HCT116 (cell line): ENCODE results near the gene CLIP2.

Source experiments
- CTCF ChIP-seq, 3 experiments: fragments of 200-600 bp in 1 of 3; sonication (generic) in 1 of 3; IDR thresholded peaks in 2 of 3; conservative IDR thresholded peaks in 1 of 3; 2 replicates each; pipeline ENCODE4 v1.5.1; 2012 to 2017; ENCODE audit warnings: low read depth in 2 of 3, low read length in 2 of 3, antibody characterized with exemption in 1 of 3, borderline replicate concordance in 1 of 3, control low read depth in 1 of 3, mild to moderate bottlenecking in 1 of 3, mixed read lengths in 1 of 3, mixed run types in 1 of 3, moderate library complexity in 1 of 3; ENCODE audit not compliant: insufficient read depth in 1 of 3
- ELF1 ChIP-seq: IDR thresholded peaks from 2 replicates; pipeline ENCODE4 v1.6.1; 2012; ENCODE audit warnings: low read depth, borderline replicate concordance
- EZH2phosphoT487 ChIP-seq: fragments of 200-600 bp; IDR thresholded peaks from 2 replicates; pipeline ENCODE4 v1.6.1; 2018; ENCODE audit warnings: antibody characterized with exemption, borderline replicate concordance
- POLR2AphosphoS5 ChIP-seq: IDR thresholded peaks from 2 replicates; pipeline ENCODE4 v1.6.1; 2011; ENCODE audit warnings: mild to moderate bottlenecking, low read depth, low read length, moderate library complexity
- RAD21 ChIP-seq: IDR thresholded peaks from 2 replicates; pipeline ENCODE4 v1.6.1; 2012; ENCODE audit warnings: low read depth, mild to moderate bottlenecking
- ZFX ChIP-seq: fragments of 450-650 bp; IDR thresholded peaks from 2 replicates; pipeline ENCODE4 v1.6.1; 2017
- ZNF274 ChIP-seq: fragments of 200-500 bp; sonication (Bioruptor generic); IDR thresholded peaks from 2 replicates; pipeline ENCODE4 v1.6.1; 2014; ENCODE audit warnings: mild to moderate bottlenecking, low read depth, low read length, inconsistent platforms
- TF ChIP-seq, protein P1 (sequence below): IDR thresholded peaks from 2 replicates; pipeline ENCODE4 v1.6.1; 2012
- TF ChIP-seq, protein P2 (sequence below): IDR thresholded peaks from 2 replicates; pipeline ENCODE4 v1.6.1; 2012

GRCh38 chr7:74334030-74334429, 44.8 kb downstream of the CLIP2 start:
- TF ChIP-seq ZNF274 (no peak), ZFX (no peak), CTCF (IDR thresholded peaks at IDR 0.05 in 2 of 3, conservative IDR thresholded peaks at IDR 0.05 in 1 of 3; ENCODE audit: borderline replicate concordance in 1 of 3, insufficient read depth in 1 of 3, low read depth in 2 of 3, low read length in 2 of 3) (no peak), ELF1 (no peak), RAD21 (no peak), EZH2phosphoT487 (no peak), POLR2AphosphoS5 (no peak)
- TF ChIP-seq, protein P1, sequence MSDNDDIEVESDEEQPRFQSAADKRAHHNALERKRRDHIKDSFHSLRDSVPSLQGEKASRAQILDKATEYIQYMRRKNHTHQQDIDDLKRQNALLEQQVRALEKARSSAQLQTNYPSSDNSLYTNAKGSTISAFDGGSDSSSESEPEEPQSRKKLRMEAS = no peak
- TF ChIP-seq, protein P2, sequence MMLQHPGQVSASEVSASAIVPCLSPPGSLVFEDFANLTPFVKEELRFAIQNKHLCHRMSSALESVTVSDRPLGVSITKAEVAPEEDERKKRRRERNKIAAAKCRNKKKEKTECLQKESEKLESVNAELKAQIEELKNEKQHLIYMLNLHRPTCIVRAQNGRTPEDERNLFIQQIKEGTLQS = no peak
